Gastroesophageal sphincter (tissue), 4 donors: ENCODE results near the gene FABP1. TPM values are rescaled to one million over a fixed set of nuclear protein-coding genes. Genes with fewer than 3 reads are reported as not detected.

Source experiments
- ATAC-seq: fragments of 150-250 bp; one replicate; pipeline ENCODE4 v1.9.1; 2016; ENCODE audit warnings: mild to moderate bottlenecking, moderate library complexity
- H3K27ac ChIP-seq, 4 donors: fragments of 200-600 bp; sonication (generic) in 3 of 4; 1 replicate in 3 of 4; 2 replicates in 1 of 4; pipeline ENCODE4 v1.5.1; 2016 to 2019
- H3K27me3 ChIP-seq: fragments of 200-600 bp; sonication (generic); one replicate; pipeline ENCODE4 v1.5.1; 2019
- H3K36me3 ChIP-seq, 2 donors: fragments of 200-600 bp; sonication (generic); one replicate each; pipeline ENCODE4 v1.5.1; 2019; ENCODE audit warnings: control low read depth in 1 of 2
- H3K4me1 ChIP-seq, 3 donors: fragments of 200-600 bp; sonication (generic); 1 replicate in 2 of 3; 2 replicates in 1 of 3; pipeline ENCODE4 v1.5.1; 2016 to 2019; ENCODE audit warnings: control low read depth in 2 of 3
- H3K4me3 ChIP-seq, 2 donors: fragments of 200-600 bp; sonication (generic); one replicate each; pipeline ENCODE4 v1.5.1; 2019; ENCODE audit warnings: mild to moderate bottlenecking in 1 of 2, moderate library complexity in 1 of 2
- H3K9me3 ChIP-seq, 3 donors: fragments of 200-600 bp; sonication (generic); one replicate each; pipeline ENCODE4 v1.5.1; 2017 to 2019; ENCODE audit warnings: control low read depth in 2 of 3
- CTCF ChIP-seq, 4 experiments: fragments of 200-600 bp in 2 of 4; fragments of 450-650 bp in 2 of 4; sonication (generic) in 1 of 4; IDR thresholded peaks; one replicate each; pipeline ENCODE4 v1.5.1; 2017 to 2019; ENCODE audit warnings: antibody characterized with exemption in 4 of 4, mild to moderate bottlenecking in 2 of 4, moderate library complexity in 2 of 4
- EP300 ChIP-seq: sonication (generic); formaldehyde crosslinking; IDR thresholded peaks from one replicate; pipeline ENCODE4 v1.6.1; 2017; ENCODE audit warnings: antibody characterized with exemption, mild to moderate bottlenecking
- POLR2A ChIP-seq, 2 donors: fragments of 450-650 bp; IDR thresholded peaks; one replicate each; pipeline ENCODE4 v1.6.1; 2017; ENCODE audit warnings: antibody characterized with exemption in 2 of 2, mild to moderate bottlenecking in 2 of 2, moderate library complexity in 1 of 2
- POLR2AphosphoS5 ChIP-seq: sonication (generic); formaldehyde crosslinking; IDR thresholded peaks from one replicate; pipeline ENCODE4 v1.6.1; 2017; ENCODE audit warnings: antibody characterized with exemption
- WGBS, 2 donors: methylation state at CpG; one replicate each; pipeline ENCODE4 v1.1.5; 2018; ENCODE audit warnings: low coverage in 1 of 2; 5-methylcytosine and 5-hydroxymethylcytosine counted together
- total RNA-seq, 4 donors: library from RNA; depleted of rRNA; stranded (reverse); fragments of >200 nt; gene quantifications; one replicate each; pipeline ENCODE4 v1.1.0, GENCODE V29; 2016

FABP1 gene
- total RNA-seq, 4 donors from 2014 or later = not detected

GRCh38 chr2:88128654-88129312, 921 bp upstream of the FABP1 start:
- no peak overlapping the region for H3K27ac ChIP-seq
- peaks cover 13% of the 10 kb centered on the region for H3K27me3 ChIP-seq
- no peak overlapping the region for H3K4me3 ChIP-seq
- WGBS, 2 donors = 89 to 90% methylated on average over 4 to 5 of the region's 7 CpGs
- H3K9me3 ChIP-seq = no peaks in the 10 kb centered on the region
- H3K36me3 ChIP-seq = no peaks in the 10 kb centered on the region
- TF ChIP-seq POLR2AphosphoS5 (no peak), POLR2A (IDR thresholded peaks at IDR 0.05) (no peak), CTCF (IDR thresholded peaks at IDR 0.05) (no peak), EP300 (no peak)
- no peaks in the 10 kb centered on the region for H3K4me1 ChIP-seq
- no peak for ATAC-seq

GRCh38 chr2:88127638-88127887, 299 bp downstream of the FABP1 start:
- no peak for ATAC-seq
- no peaks in the 10 kb centered on the region for H3K36me3 ChIP-seq
- 18% methylated on average over 1 of the region's 1 CpG; no CpG with 5 or more reads in 1 of the 2 donors for WGBS, 2 donors

GRCh38 chr2:88126772-88127637, 857 bp downstream of the FABP1 start:
- H3K27me3 ChIP-seq = peaks cover 19% of the 10 kb centered on the region
- H3K4me1 ChIP-seq = no peaks in the 10 kb centered on the region
- H3K36me3 ChIP-seq = no peaks in the 10 kb centered on the region
- H3K27ac ChIP-seq = no peak overlapping the region
- H3K4me3 ChIP-seq = no peak overlapping the region
- no peak for ATAC-seq
- 96 to 100% methylated on average over 2 to 3 of the region's 3 CpGs for WGBS, 2 donors
- TF ChIP-seq POLR2A (IDR thresholded peaks at IDR 0.05) (no peak), CTCF (IDR thresholded peaks at IDR 0.05) (no peak), EP300 (no peak), POLR2AphosphoS5 (no peak)
- no peaks in the 10 kb centered on the region for H3K9me3 ChIP-seq

More at GRCh38 chr2:88127638-88127887, 299 bp downstream of the FABP1 start:
- Histone ChIP-seq H3K4me3 (no peak overlapping the region), H3K9me3 (no peaks in the 10 kb centered on the region), H3K4me1 (no peaks in the 10 kb centered on the region), H3K27ac (no peak overlapping the region), H3K27me3 (peaks cover 19% of the 10 kb centered on the region)
- TF ChIP-seq CTCF (IDR thresholded peaks at IDR 0.05) = no peak
- TF ChIP-seq POLR2A (IDR thresholded peaks at IDR 0.05) = no peak
- TF ChIP-seq EP300 = no peak
- no peak for TF ChIP-seq POLR2AphosphoS5

- Histone ChIP-seq H3K4me3 (no peak overlapping the region), H3K4me1 (no peaks in the 10 kb centered on the region), H3K27ac (no peak overlapping the region), H3K27me3 (peaks cover 19% of the 10 kb centered on the region), H3K36me3 (no peaks in the 10 kb centered on the region), H3K9me3 (no peaks in the 10 kb centered on the region)
- WGBS, 2 donors = 84 to 89% methylated on average over 6 of the region's 11 CpGs
- TF ChIP-seq POLR2A (IDR thresholded peaks at IDR 0.05) (no peak), EP300 (no peak), POLR2AphosphoS5 (no peak)
- no peak for ATAC-seq
These were observed 1.7 kb downstream of the FABP1 start for GRCh38 chr2:88125924-88126771.

- peaks cover 19% of the 10 kb centered on the region for H3K27me3 ChIP-seq
- no peak overlapping the region for H3K27ac ChIP-seq
- 52 to 80% methylated on average over 1 to 3 of the region's 3 CpGs for WGBS, 2 donors
- no peaks in the 10 kb centered on the region for H3K36me3 ChIP-seq
- no peaks in the 10 kb centered on the region for H3K9me3 ChIP-seq
- H3K4me1 ChIP-seq = no peaks in the 10 kb centered on the region
- TF ChIP-seq EP300 = no peak
- no peak for TF ChIP-seq POLR2AphosphoS5
- no peak for TF ChIP-seq POLR2A (IDR thresholded peaks at IDR 0.05)
- TF ChIP-seq CTCF (IDR thresholded peaks at IDR 0.05) = no peak
- no peak overlapping the region for H3K4me3 ChIP-seq
- no peak for ATAC-seq
These were observed 2.4 kb downstream of the FABP1 start for GRCh38 chr2:88125344-88125923.
